ENCODE results near the gene ANKS1A.

The ANKS1A gene

GRCh38 chr6:35017411-35018181 lies 128.5 kb downstream of the ANKS1A start:
- no peak for DNase-seq (ENCODE audit: low read depth in 2 of 3, low spot score in 1 of 3)

GRCh38 chr6:35018182-35018519 lies 129.1 kb downstream of the ANKS1A start:
- no peak for DNase-seq (ENCODE audit: low read depth in 2 of 3, low spot score in 1 of 3)

GRCh38 chr6:35018746-35019145 lies 129.7 kb downstream of the ANKS1A start:
- DNase-seq (ENCODE audit: low read depth in 2 of 3, low spot score in 1 of 3): no peak

- no peak for DNase-seq (ENCODE audit: low read depth in 2 of 3, low spot score in 1 of 3)
Measured at GRCh38 chr6:35019171-35019570, 130.1 kb downstream of the ANKS1A start.

- DNase-seq (ENCODE audit: low read depth in 2 of 3, low spot score in 1 of 3): no peak
Measured at GRCh38 chr6:35019831-35020230, 130.8 kb downstream of the ANKS1A start.

- DNase-seq (ENCODE audit: low read depth in 2 of 3, low spot score in 1 of 3): no peak
Measured at GRCh38 chr6:35021004-35021403, 131.9 kb downstream of the ANKS1A start.

- DNase-seq (ENCODE audit: low read depth in 2 of 3, low spot score in 1 of 3): no peak
Measured at GRCh38 chr6:35023091-35024000, 134.3 kb downstream of the ANKS1A start.

- DNase-seq (ENCODE audit: low read depth in 2 of 3, low spot score in 1 of 3): no peak
Measured at GRCh38 chr6:35024551-35025054, 135.5 kb downstream of the ANKS1A start.

- DNase-seq (ENCODE audit: low read depth in 2 of 3, low spot score in 1 of 3): no peak
Measured at GRCh38 chr6:35025232-35026188, 136.5 kb downstream of the ANKS1A start.

- DNase-seq (ENCODE audit: low read depth in 2 of 3, low spot score in 1 of 3): no peak
Measured at GRCh38 chr6:35026434-35027222, 137.6 kb downstream of the ANKS1A start.

GRCh38 chr6:35027807-35028206 lies 138.8 kb downstream of the ANKS1A start:
- no peak for DNase-seq (ENCODE audit: low read depth in 2 of 3, low spot score in 1 of 3)

- no peak for DNase-seq (ENCODE audit: low read depth in 2 of 3, low spot score in 1 of 3)
Measured at GRCh38 chr6:35028781-35029769, 140.0 kb downstream of the ANKS1A start.

GRCh38 chr6:35030099-35030498 lies 141.0 kb downstream of the ANKS1A start:
- no peak for DNase-seq (ENCODE audit: low read depth in 2 of 3, low spot score in 1 of 3)

- no peak for DNase-seq (ENCODE audit: low read depth in 2 of 3, low spot score in 1 of 3)
Measured at GRCh38 chr6:35031611-35032529, 142.8 kb downstream of the ANKS1A start.

- no peak for DNase-seq (ENCODE audit: low read depth in 2 of 3, low spot score in 1 of 3)
Measured at GRCh38 chr6:35033683-35034082, 144.6 kb downstream of the ANKS1A start.

- DNase-seq (ENCODE audit: low read depth in 2 of 3, low spot score in 1 of 3): no peak
Measured at GRCh38 chr6:35034411-35035191, 145.5 kb downstream of the ANKS1A start.

- DNase-seq (ENCODE audit: low read depth in 2 of 3, low spot score in 1 of 3): no peak
Measured at GRCh38 chr6:35035481-35036030, 146.5 kb downstream of the ANKS1A start.
